ENCODE data around the gene IMMP2L. TPM values are rescaled to one million over a fixed set of nuclear protein-coding genes. Genes with fewer than 3 reads are reported as not detected.

The IMMP2L gene
- total RNA-seq, 4 donors from 2014 or later: 23.8 to 30.0 (median 27.7) TPM

GRCh38 chr7:111498391-111499007 is 63.8 kb downstream of the IMMP2L start:
- Histone ChIP-seq H3K27ac (no peak overlapping the region), H3K4me3 (replicated peaks in 1 of 3) (no peak overlapping the region), H3K9me3 (no peaks in the 10 kb centered on the region), H3K36me3 (no peaks in the 10 kb centered on the region), H3K27me3 (no peaks in the 10 kb centered on the region), H3K4me1 (no peaks in the 10 kb centered on the region)
- intact Hi-C loops (cut with DNase I): no loop called here
- WGBS, 2 donors: 88 to 91% methylated on average over 2 of the region's 2 CpGs
- TF ChIP-seq CTCF (IDR thresholded peaks at IDR 0.05) (no peak), POLR2A (IDR thresholded peaks at IDR 0.05) (no peak)
- no peak for DNase-seq

DNA sequence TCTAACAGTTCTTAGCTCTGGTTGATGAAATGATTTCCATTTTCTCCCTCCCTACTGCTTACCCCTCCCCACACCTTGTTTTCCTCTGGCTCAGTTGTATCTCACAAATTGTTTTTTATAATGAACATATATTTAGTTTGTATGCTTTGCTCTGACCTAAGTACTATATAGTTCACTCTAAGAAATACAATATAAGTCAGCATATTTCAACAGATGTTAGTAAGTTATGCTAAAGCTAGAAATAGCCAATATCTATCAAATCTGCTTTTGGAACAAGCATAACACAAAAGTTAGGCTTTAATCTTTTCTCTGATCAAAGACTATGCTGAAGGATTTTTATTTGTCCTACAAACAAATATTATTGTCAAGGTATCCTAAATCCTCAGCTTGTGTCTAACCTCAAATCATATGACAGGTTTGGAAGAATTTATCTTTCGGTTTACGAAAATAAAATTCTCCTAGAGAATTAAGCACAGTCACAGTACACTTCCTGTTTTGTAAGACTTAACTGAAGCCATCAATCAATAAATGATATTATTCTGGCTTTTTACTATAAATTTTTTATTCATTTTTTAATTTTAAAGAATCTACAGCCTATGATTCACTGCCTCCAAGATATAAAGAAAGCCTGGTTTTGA is 67.0 kb downstream of the IMMP2L start:
- 95 to 96% methylated on average over 2 of the region's 2 CpGs for WGBS, 2 donors
- no peak for TF ChIP-seq POLR2A (IDR thresholded peaks at IDR 0.05)
- no peak for TF ChIP-seq CTCF (IDR thresholded peaks at IDR 0.05)
- H3K4me1 ChIP-seq: no peaks in the 10 kb centered on the region
- H3K4me3 ChIP-seq (replicated peaks in 1 of 3): no peak overlapping the region
- no peaks in the 10 kb centered on the region for H3K27me3 ChIP-seq
- no peak overlapping the region for H3K27ac ChIP-seq
- H3K9me3 ChIP-seq: no peaks in the 10 kb centered on the region
- no peak for DNase-seq
- H3K36me3 ChIP-seq: no peaks in the 10 kb centered on the region
- intact Hi-C loops (cut with DNase I): no loop called here

DNA sequence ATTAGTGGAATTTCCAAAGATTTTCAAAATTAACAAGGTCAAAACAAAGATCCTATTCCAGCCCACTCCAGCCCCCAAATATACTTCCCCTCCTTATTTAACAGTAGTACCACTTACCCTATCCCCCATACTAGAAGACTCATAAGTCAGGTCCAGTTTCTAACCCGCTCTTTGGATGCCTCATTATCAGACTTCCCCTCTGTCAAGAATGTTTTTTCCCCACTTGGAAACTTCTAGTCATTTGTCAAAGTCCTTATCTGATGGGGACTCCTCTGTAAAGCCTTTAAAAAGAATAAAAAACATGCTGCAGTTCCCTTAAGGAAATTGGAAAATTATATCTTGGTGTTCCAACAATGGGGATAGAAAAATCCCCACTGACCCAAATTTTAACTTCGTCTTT is 70.1 kb downstream of the IMMP2L start:
- Histone ChIP-seq H3K36me3 (no peaks in the 10 kb centered on the region), H3K4me1 (no peaks in the 10 kb centered on the region), H3K27ac (no peak overlapping the region), H3K27me3 (no peaks in the 10 kb centered on the region), H3K9me3 (no peaks in the 10 kb centered on the region), H3K4me3 (replicated peaks in 1 of 3) (no peak overlapping the region)
- WGBS, 2 donors: 91 to 94% methylated on average over 2 of the region's 2 CpGs
- no peak for TF ChIP-seq POLR2A (IDR thresholded peaks at IDR 0.05)
- TF ChIP-seq CTCF (IDR thresholded peaks at IDR 0.05): no peak
- DNase-seq: no peak
- intact Hi-C loops (cut with DNase I): no loop called here

DNA sequence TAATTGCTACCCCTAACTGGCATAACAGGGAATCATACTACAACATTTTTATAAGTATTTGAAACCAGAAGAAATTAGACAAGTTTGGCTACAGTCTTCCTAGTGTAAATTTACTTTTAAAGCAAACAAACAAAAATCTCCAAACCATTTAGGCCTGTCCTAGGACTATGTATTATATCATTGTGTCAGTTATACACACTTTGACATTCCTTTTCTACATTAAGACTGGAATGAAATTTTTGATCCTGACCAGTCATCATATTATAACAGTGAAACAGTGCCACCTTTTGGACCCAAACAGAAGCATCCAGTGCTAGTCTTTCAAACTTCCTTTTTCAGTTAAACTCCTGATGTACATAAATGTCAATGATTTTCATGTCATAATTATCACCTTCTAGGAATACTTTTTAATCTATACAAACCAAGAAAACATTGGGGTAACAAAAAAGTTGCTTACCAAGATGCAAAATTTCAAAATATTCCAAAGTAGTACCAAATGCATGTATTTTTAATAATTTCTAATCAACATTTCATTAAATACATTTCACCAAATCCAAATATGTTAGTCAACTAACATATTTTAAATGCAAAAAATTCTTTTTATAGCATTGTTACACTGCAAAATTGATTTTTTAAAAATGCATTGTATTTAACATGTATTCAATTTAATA is 75.7 kb downstream of the IMMP2L start:
- peak; percentile 8 to 18 for DNase-seq

More for the DNA sequence above, 75.7 kb downstream of the IMMP2L start:
- no peak overlapping the region for H3K27ac ChIP-seq
- H3K27me3 ChIP-seq: no peaks in the 10 kb centered on the region
- intact Hi-C loops (cut with DNase I): loop anchor here (5.0 kb wide), 1 partner anchor 394 kb away; the partner anchor contains the start of gene LRRN3
- no peak overlapping the region for H3K4me3 ChIP-seq (replicated peaks in 1 of 3)
- no peaks in the 10 kb centered on the region for H3K9me3 ChIP-seq
- TF ChIP-seq POLR2A (IDR thresholded peaks at IDR 0.05): no peak
- peak; percentile 32 to 86 (median 66) for TF ChIP-seq CTCF (IDR thresholded peaks at IDR 0.05)
- no peaks in the 10 kb centered on the region for H3K4me1 ChIP-seq
- no peaks in the 10 kb centered on the region for H3K36me3 ChIP-seq

Data from thyroid gland (tissue), 4 donors.